Measurements from ENCODE around the gene USP31.

Gene USP31

GRCh38 chr16:23092072-23092800, 57.0 kb downstream of the USP31 start:
- no peak for DNase-seq (ENCODE audit: low spot score)

- no peak for DNase-seq (ENCODE audit: low spot score)
Measured at GRCh38 chr16:23089111-23089510, 60.1 kb downstream of the USP31 start.

- no peak for DNase-seq (ENCODE audit: low spot score)
Measured at GRCh38 chr16:23088018-23088417, 61.2 kb downstream of the USP31 start.

GRCh38 chr16:23085949-23086348, 63.3 kb downstream of the USP31 start:
- DNase-seq (ENCODE audit: low spot score) = no peak

- no peak for DNase-seq (ENCODE audit: low spot score)
Measured at GRCh38 chr16:23082161-23082788, 67.0 kb downstream of the USP31 start.

GRCh38 chr16:23081675-23082119, 67.6 kb downstream of the USP31 start:
- no peak for DNase-seq (ENCODE audit: low spot score)

- DNase-seq (ENCODE audit: low spot score) = no peak
Measured at GRCh38 chr16:23080747-23081146, 68.5 kb downstream of the USP31 start.

- DNase-seq (ENCODE audit: low spot score) = no peak
Measured at GRCh38 chr16:23080329-23080728, 68.9 kb downstream of the USP31 start.

- no peak for DNase-seq (ENCODE audit: low spot score)
Measured at GRCh38 chr16:23079675-23080301, 69.5 kb downstream of the USP31 start.

GRCh38 chr16:23074423-23074822, 74.8 kb downstream of the USP31 start:
- DNase-seq (ENCODE audit: low spot score) = no peak

- peak; percentile 34 for DNase-seq (ENCODE audit: low spot score)
Measured at GRCh38 chr16:23072769-23073549, 76.3 kb downstream of the USP31 start.

GRCh38 chr16:23072084-23072599, 77.1 kb downstream of the USP31 start:
- DNase-seq (ENCODE audit: low spot score) = peak; percentile 78

GRCh38 chr16:23071196-23072083, 77.8 kb downstream of the USP31 start:
- peak; percentile 42 for DNase-seq (ENCODE audit: low spot score)

GRCh38 chr16:23069844-23070243, 79.4 kb downstream of the USP31 start:
- no peak for DNase-seq (ENCODE audit: low spot score)

GRCh38 chr16:23068079-23068736, 81.0 kb downstream of the USP31 start:
- no peak for DNase-seq (ENCODE audit: low spot score)

- DNase-seq (ENCODE audit: low spot score) = no peak
Measured at GRCh38 chr16:23066676-23067075, 82.6 kb downstream of the USP31 start.

- DNase-seq (ENCODE audit: low spot score) = no peak
Measured at GRCh38 chr16:23064639-23065038, 84.6 kb downstream of the USP31 start.

- DNase-seq (ENCODE audit: low spot score) = no peak
Measured at GRCh38 chr16:23062524-23062923, 86.7 kb downstream of the USP31 start.

GRCh38 chr16:23061669-23062068, 87.6 kb downstream of the USP31 start:
- DNase-seq (ENCODE audit: low spot score) = peak; percentile 30

GRCh38 chr16:23060458-23061320, 88.6 kb downstream of the USP31 start:
- DNase-seq (ENCODE audit: low spot score) = peak; percentile 68
